Skeletal muscle cell (primary cell): ENCODE results near the gene NPC1.
"Not testable (repeated sequence)": the region's sequence is repeated elsewhere in the genome, so short reads cannot be mapped to it uniquely, and the experiment has no call there.

Experiments
- DNase-seq: peaks from one replicate; pipeline ENCODE4 v3.0.0-alpha.2; 2010; ENCODE audit warnings: low read depth
- H3K4me3 ChIP-seq: 2 replicates; pipeline ENCODE4 v1.5.1; 2011; ENCODE audit warnings: low read depth, mild to moderate bottlenecking, control low read depth, low read length, moderate library complexity

NPC1 gene

GRCh38 chr18:23502516-23503037 lies 83.7 kb downstream of the NPC1 start:
- no peak for DNase-seq
- peak overlapping the region; percentile 81 for H3K4me3 ChIP-seq

- no peak overlapping the region for H3K4me3 ChIP-seq
- DNase-seq, result no peak
These were observed 84.7 kb downstream of the NPC1 start for GRCh38 chr18:23501626-23502025.

- DNase-seq, result peak; percentile 49
- no peak overlapping the region for H3K4me3 ChIP-seq
These were observed 87.0 kb downstream of the NPC1 start for GRCh38 chr18:23499291-23499781.

- no peak overlapping the region for H3K4me3 ChIP-seq
- DNase-seq, result no peak
These were observed 87.4 kb downstream of the NPC1 start for GRCh38 chr18:23498877-23499276.

GRCh38 chr18:23498117-23498516 lies 88.2 kb downstream of the NPC1 start:
- no peak for DNase-seq
- no peak overlapping the region for H3K4me3 ChIP-seq

- DNase-seq, result no peak
- no peak overlapping the region for H3K4me3 ChIP-seq
These were observed 90.4 kb downstream of the NPC1 start for GRCh38 chr18:23495723-23496440.

- no peak for DNase-seq
These were observed 91.3 kb downstream of the NPC1 start for GRCh38 chr18:23494992-23495391.

GRCh38 chr18:23493654-23494053 lies 92.7 kb downstream of the NPC1 start:
- no peak overlapping the region for H3K4me3 ChIP-seq
- no peak for DNase-seq

More at GRCh38 chr18:23494992-23495391, 91.3 kb downstream of the NPC1 start:
- no peak overlapping the region for H3K4me3 ChIP-seq

- not testable (repeated sequence) for DNase-seq, H3K4me3 ChIP-seq
These were observed 96.7 kb downstream of the NPC1 start for GRCh38 chr18:23489586-23489985.

GRCh38 chr18:23487738-23488570 lies 98.4 kb downstream of the NPC1 start:
- no peak for DNase-seq
- H3K4me3 ChIP-seq, result no peak overlapping the region

- no peak overlapping the region for H3K4me3 ChIP-seq
- no peak for DNase-seq
These were observed 100.9 kb downstream of the NPC1 start for GRCh38 chr18:23485386-23485785.

GRCh38 chr18:23484561-23485182 lies 101.6 kb downstream of the NPC1 start:
- DNase-seq, result no peak
- H3K4me3 ChIP-seq, result no peak overlapping the region
